Neural cell (in vitro differentiated cells): Measurements from ENCODE around the gene SLC11A2. TPM values are rescaled to one million over a fixed set of nuclear protein-coding genes. Genes with fewer than 3 reads are reported as not detected.

Source experiments
- H2AFZ ChIP-seq: fragments of 200-600, 300-800 bp; sonication (generic), shearing (Covaris generic); 2 replicates; pipeline ENCODE4 v1.6.0; 2014; ENCODE audit warnings: low read depth, mild to moderate bottlenecking, antibody characterized with exemption, low read length, moderate library complexity
- H3F3A ChIP-seq: fragments of 200-600 bp; shearing (Covaris generic); 2 replicates; pipeline ENCODE4 v1.6.1; 2016; ENCODE audit warnings: mild to moderate bottlenecking, moderate library complexity, mixed read lengths, antibody characterized with exemption, low read length; ENCODE audit not compliant: insufficient read depth, poor library complexity, severe bottlenecking
- H3K27ac ChIP-seq: fragments of 200-600, 300-800 bp; sonication (generic), shearing (Covaris generic); 2 replicates; pipeline ENCODE4 v1.5.1; 2014; ENCODE audit warnings: mild to moderate bottlenecking, low read length, moderate library complexity
- H3K27me3 ChIP-seq: fragments of 300-800, 200-600 bp; sonication (generic), shearing (Covaris generic); 2 replicates; pipeline ENCODE4 v1.6.0; 2014; ENCODE audit warnings: mild to moderate bottlenecking, low read depth, low read length, moderate library complexity; ENCODE audit not compliant: insufficient read depth
- H3K36me3 ChIP-seq: fragments of 300-800, 200-600 bp; sonication (generic), shearing (Covaris generic); 2 replicates; pipeline ENCODE4 v1.5.1; 2014; ENCODE audit warnings: mild to moderate bottlenecking, antibody characterized with exemption, low read length, moderate library complexity; ENCODE audit not compliant: insufficient read depth
- H3K4me2 ChIP-seq: fragments of 300-800, 200-600 bp; sonication (generic), shearing (Covaris generic); 2 replicates; pipeline ENCODE4 v1.6.0; 2014; ENCODE audit warnings: mild to moderate bottlenecking, low read length
- H3K4me3 ChIP-seq: fragments of 300-800, 200-600 bp; sonication (generic), shearing (Covaris generic); 2 replicates; pipeline ENCODE4 v1.5.1; 2014; ENCODE audit warnings: mild to moderate bottlenecking, low read length, moderate library complexity
- H3K79me2 ChIP-seq: fragments of 200-600 bp; shearing (Covaris generic); replicated peaks from 2 replicates; pipeline ENCODE4 v1.6.0; 2014; ENCODE audit warnings: mild to moderate bottlenecking, low read length, moderate library complexity; ENCODE audit not compliant: insufficient read depth
- H3K9ac ChIP-seq: fragments of 300-800, 200-600 bp; sonication (generic), shearing (Covaris generic); 2 replicates; pipeline ENCODE4 v1.6.1; 2016; ENCODE audit warnings: mild to moderate bottlenecking, low read length, mixed read lengths
- H3K9me2 ChIP-seq: fragments of 200-600 bp; shearing (Covaris generic); 2 replicates; pipeline ENCODE4 v1.6.1; 2016; ENCODE audit warnings: mild to moderate bottlenecking, low read length, mixed read lengths; ENCODE audit not compliant: insufficient read depth
- H3K9me3 ChIP-seq: fragments of 200-600, 300-800 bp; sonication (generic), shearing (Covaris generic); 2 replicates; pipeline ENCODE4 v1.6.1; 2016; ENCODE audit warnings: mild to moderate bottlenecking, mixed run types, low read length, moderate library complexity, mixed read lengths
- H4K20me1 ChIP-seq: fragments of 200-600 bp; shearing (Covaris generic); 2 replicates; pipeline ENCODE4 v1.6.1; 2016; ENCODE audit warnings: mild to moderate bottlenecking, mixed run types; ENCODE audit not compliant: insufficient read depth
- CTCF ChIP-seq: fragments of 450-650 bp; IDR thresholded peaks from 2 replicates; pipeline ENCODE4 v1.5.1; 2014; ENCODE audit warnings: antibody characterized with exemption, mild to moderate bottlenecking, moderate library complexity; ENCODE audit not compliant: poor library complexity, severe bottlenecking
- EP300 ChIP-seq: fragments of 450-650 bp; conservative IDR thresholded peaks from 2 replicates; pipeline ENCODE4 v1.6.1; 2014; ENCODE audit warnings: antibody characterized with exemption, mild to moderate bottlenecking, moderate library complexity; ENCODE audit not compliant: poor library complexity, severe bottlenecking
- EZH2 ChIP-seq: fragments of 200-600, 300-800 bp; shearing (Covaris generic), sonication (generic); IDR thresholded peaks from 2 replicates; pipeline ENCODE4 v1.6.1; 2014; ENCODE audit warnings: antibody characterized with exemption, low read length, borderline replicate concordance, mild to moderate bottlenecking; ENCODE audit not compliant: insufficient read depth, poor library complexity, severe bottlenecking
- MXI1 ChIP-seq: fragments of 450-650 bp; conservative IDR thresholded peaks from 2 replicates; pipeline ENCODE4 v1.6.1; 2014; ENCODE audit warnings: antibody characterized with exemption, mild to moderate bottlenecking; ENCODE audit not compliant: poor library complexity, severe bottlenecking
- POLR2AphosphoS5 ChIP-seq: IDR thresholded peaks from 2 replicates; pipeline ENCODE4 v1.6.1; 2012
- RAD21 ChIP-seq: fragments of 450-650 bp; conservative IDR thresholded peaks from 2 replicates; pipeline ENCODE4 v1.6.1; 2014; ENCODE audit warnings: antibody characterized with exemption, mild to moderate bottlenecking, moderate library complexity
- REST ChIP-seq: IDR thresholded peaks from 2 replicates; pipeline ENCODE4 v1.6.1; 2012; ENCODE audit warnings: borderline replicate concordance
- SMC3 ChIP-seq: fragments of 450-650 bp; conservative IDR thresholded peaks from 2 replicates; pipeline ENCODE4 v1.6.1; 2014; ENCODE audit warnings: antibody characterized with exemption, mild to moderate bottlenecking, moderate library complexity; ENCODE audit not compliant: poor library complexity
- TAF1 ChIP-seq: IDR thresholded peaks from 2 replicates; pipeline ENCODE4 v1.6.1; 2012; ENCODE audit warnings: low read depth
- polyA plus RNA-seq: library from polyadenylated mRNA; depleted of rRNA; stranded (reverse); fragments of >200 nt; gene quantifications from 2 replicates; pipeline ENCODE4 v1.2.3, GENCODE V29; 2014

The SLC11A2 gene
- polyA plus RNA-seq, 1 donor from 2014 or later: 62.3 TPM

GRCh38 chr12:51021694-51022093 is 4.5 kb downstream of the SLC11A2 start (continued):
- TF ChIP-seq RAD21: no peak

- Histone ChIP-seq H3K9ac (no peak overlapping the region), H3K27me3 (no peaks in the 10 kb centered on the region), H2AFZ (no peak overlapping the region), H3K79me2 (peaks cover 63% of the 10 kb centered on the region), H3K4me3 (no peak overlapping the region), H3K36me3 (no peaks in the 10 kb centered on the region), H3K9me3 (no peaks in the 10 kb centered on the region), H3K27ac (no peak overlapping the region), H3K4me2 (no peak overlapping the region), H4K20me1 (no peaks in the 10 kb centered on the region), H3F3A (no peaks in the 10 kb centered on the region), H3K9me2 (no peaks in the 10 kb centered on the region)
- no peak for TF ChIP-seq EP300
- no peak for TF ChIP-seq SMC3
- no peak for TF ChIP-seq CTCF
- TF ChIP-seq RAD21: no peak
- TF ChIP-seq POLR2AphosphoS5: no peak
- no peak for TF ChIP-seq REST
- no peak for TF ChIP-seq EZH2
- no peak for TF ChIP-seq MXI1
- no peak for TF ChIP-seq TAF1
Measured at GRCh38 chr12:51020448-51021182, 5.6 kb downstream of the SLC11A2 start.

GRCh38 chr12:51019927-51020326 is 6.3 kb downstream of the SLC11A2 start:
- no peaks in the 10 kb centered on the region for H3F3A ChIP-seq
- no peaks in the 10 kb centered on the region for H3K9me2 ChIP-seq
- no peak for TF ChIP-seq CTCF
- no peak for TF ChIP-seq EP300
- no peak for TF ChIP-seq POLR2AphosphoS5
- no peak for TF ChIP-seq REST
- TF ChIP-seq RAD21: no peak
- no peak for TF ChIP-seq SMC3
- TF ChIP-seq MXI1: no peak
- no peak for TF ChIP-seq EZH2
- no peak for TF ChIP-seq TAF1
- H3K9ac ChIP-seq: no peak overlapping the region
- no peak overlapping the region for H3K27ac ChIP-seq
- peaks cover 66% of the 10 kb centered on the region for H3K79me2 ChIP-seq
- no peaks in the 10 kb centered on the region for H3K36me3 ChIP-seq
- H3K4me3 ChIP-seq: no peak overlapping the region
- H3K27me3 ChIP-seq: no peaks in the 10 kb centered on the region
- no peaks in the 10 kb centered on the region for H4K20me1 ChIP-seq
- no peak overlapping the region for H3K4me2 ChIP-seq
- no peaks in the 10 kb centered on the region for H3K9me3 ChIP-seq
- H2AFZ ChIP-seq: no peak overlapping the region
